Stimulated activated CD8-positive, alpha-beta memory T cell treated with anti-CD3 and anti-CD28 coated beads, Interleukin-12 subunit alpha, Interleukin-12 subunit beta, amount 100 ng/mL, for 1 hour (primary cell): ENCODE results near the gene CCNJ.
"Not testable (repeated sequence)": the region's sequence is repeated elsewhere in the genome, so short reads cannot be mapped to it uniquely, and the experiment has no call there.

Experiments
- DNase-seq: peaks from one replicate; pipeline ENCODE4 v3.0.0-alpha.2; 2020; ENCODE audit warnings: low read depth

The CCNJ gene

GRCh38 chr10:96043033-96043892, at the start of gene CCNJ:
Gene CCNJ (plus strand): TSS chr10:96043583. CDS start chr10:96044394, 811 bp downstream.
- peak; percentile 67 for DNase-seq

- not testable (repeated sequence) for DNase-seq
Measured at GRCh38 chr10:95994376-95994775, 49.0 kb upstream of the CCNJ start.

- DNase-seq: no peak
Measured at GRCh38 chr10:95998255-95998784, 45.1 kb upstream of the CCNJ start.

GRCh38 chr10:96013956-96014355, 29.4 kb upstream of the CCNJ start:
- no peak for DNase-seq

- DNase-seq: no peak
Measured at GRCh38 chr10:96014473-96015102, 28.8 kb upstream of the CCNJ start.

- peak; percentile 6 for DNase-seq
Measured at GRCh38 chr10:96017191-96017687, 26.1 kb upstream of the CCNJ start.

- DNase-seq: no peak
Measured at GRCh38 chr10:96021332-96021731, 22.1 kb upstream of the CCNJ start.

- no peak for DNase-seq
Measured at GRCh38 chr10:96022739-96023138, 20.6 kb upstream of the CCNJ start.

- no peak for DNase-seq
Measured at GRCh38 chr10:96023168-96023567, 20.2 kb upstream of the CCNJ start.

GRCh38 chr10:96025566-96025965, 17.8 kb upstream of the CCNJ start:
- DNase-seq: no peak

- DNase-seq: no peak
Measured at GRCh38 chr10:96034625-96035024, 8.8 kb upstream of the CCNJ start.

GRCh38 chr10:96038476-96039387, 4.7 kb upstream of the CCNJ start:
- no peak for DNase-seq

GRCh38 chr10:96041146-96041545, 2.2 kb upstream of the CCNJ start:
- no peak for DNase-seq

GRCh38 chr10:96043893-96044715, 721 bp downstream of the CCNJ start:
- peak; percentile 15 for DNase-seq

- no peak for DNase-seq
Measured at GRCh38 chr10:96044736-96045135, 1.4 kb downstream of the CCNJ start.

- no peak for DNase-seq
Measured at GRCh38 chr10:96046546-96046945, 3.2 kb downstream of the CCNJ start.

GRCh38 chr10:96047004-96047649, 3.7 kb downstream of the CCNJ start:
- DNase-seq: no peak

- not testable (repeated sequence) for DNase-seq
Measured at GRCh38 chr10:96047925-96048324, 4.5 kb downstream of the CCNJ start.

GRCh38 chr10:96049340-96049739, 6.0 kb downstream of the CCNJ start:
- no peak for DNase-seq

GRCh38 chr10:96053985-96054384, 10.6 kb downstream of the CCNJ start:
- no peak for DNase-seq

- DNase-seq: no peak
Measured at GRCh38 chr10:96056787-96057186, 13.4 kb downstream of the CCNJ start.
